BJ (cell line): ENCODE measurements around the gene TSSK2. TPM values are rescaled to one million over a fixed set of nuclear protein-coding genes. Genes with fewer than 3 reads are reported as not detected.

Experiments
- CTCF ChIA-PET: fragments of 350-600 bp; formaldehyde crosslinking; extraction: SDS; loops from one replicate; lab custom pipeline; 2021; ENCODE audit warnings: antibody characterized with exemption, inconsistent platforms; lab: Yijun Ruan, JAX
- POLR2A ChIA-PET: fragments of 300-600 bp; sonication (Branson Sonifier 250); formaldehyde crosslinking; extraction: SDS; loops from one replicate; lab custom pipeline; 2021; ENCODE audit warnings: antibody characterized with exemption; lab: Charles Lee
- DNase-seq: peaks from one replicate; pipeline ENCODE4 v3.0.0-alpha.2; 2011; ENCODE audit warnings: low read depth
- H3K27me3 ChIP-seq: 2 replicates; pipeline ENCODE4 v1.6.0; 2011; ENCODE audit warnings: low read length; ENCODE audit not compliant: control insufficient read depth, insufficient read depth
- H3K36me3 ChIP-seq: 2 replicates; pipeline ENCODE4 v1.5.1; 2011; ENCODE audit warnings: low read length; ENCODE audit not compliant: control insufficient read depth, insufficient read depth
- H3K4me3 ChIP-seq: 2 replicates; pipeline ENCODE4 v1.5.1; 2011; ENCODE audit warnings: low read depth, mild to moderate bottlenecking, control low read depth, low read length
- CTCF ChIP-seq: IDR thresholded peaks from 2 replicates; pipeline ENCODE4 v1.5.1; 2011; ENCODE audit warnings: low read depth, mild to moderate bottlenecking, control low read depth, inconsistent platforms, low read length, moderate library complexity; ENCODE audit not compliant: insufficient read depth
- polyA plus RNA-seq: library from polyadenylated mRNA; depleted of rRNA; stranded (reverse); fragments of >200 nt; gene quantifications from 2 replicates; pipeline ENCODE4 v1.2.3, GENCODE V29; 2011

The TSSK2 gene
- polyA plus RNA-seq, 1 experiment = not detected

- TF ChIP-seq CTCF = no peak
- ChIA-PET POLR2A (no interaction called here), CTCF (interaction anchor here (1.0 kb wide), 1 partner anchor 494 kb away, joined by 3 read pairs; no protein-coding TSS in a partner anchor)
- Histone ChIP-seq H3K27me3 (no peaks in the 10 kb centered on the region), H3K4me3 (no peak overlapping the region), H3K36me3 (peaks cover 57% of the 10 kb centered on the region)
- no peak for DNase-seq
Measured at GRCh38 chr22:19136915-19137314, 5.8 kb downstream of the TSSK2 start.

- TF ChIP-seq CTCF = no peak
- no peak overlapping the region for H3K4me3 ChIP-seq
- ChIA-PET CTCF (no interaction called here), POLR2A (no interaction called here)
- H3K36me3 ChIP-seq = peaks cover 60% of the 10 kb centered on the region
- DNase-seq = no peak
- no peaks in the 10 kb centered on the region for H3K27me3 ChIP-seq
Measured at GRCh38 chr22:19137384-19138216, 6.5 kb downstream of the TSSK2 start.

- POLR2A ChIA-PET = no interaction called here
- no peak for DNase-seq
- CTCF ChIA-PET = no interaction called here
- Histone ChIP-seq H3K36me3 (peaks cover 59% of the 10 kb centered on the region), H3K4me3 (no peak overlapping the region), H3K27me3 (no peaks in the 10 kb centered on the region)
- TF ChIP-seq CTCF = no peak
Measured at GRCh38 chr22:19138217-19139000, 7.3 kb downstream of the TSSK2 start.

- ChIA-PET POLR2A (no interaction called here), CTCF (no interaction called here)
- DNase-seq = no peak
Measured at GRCh38 chr22:19139001-19139356, 7.9 kb downstream of the TSSK2 start.

More at GRCh38 chr22:19139001-19139356, 7.9 kb downstream of the TSSK2 start:
- Histone ChIP-seq H3K36me3 (peaks cover 55% of the 10 kb centered on the region), H3K4me3 (no peak overlapping the region), H3K27me3 (no peaks in the 10 kb centered on the region)
- no peak for TF ChIP-seq CTCF
